IPS-15b (cell line): ENCODE data around the gene PLD6.

Experiments used
- H3K27me3 ChIP-seq: one replicate; pipeline ENCODE4 v1.6.1; 2013; ENCODE audit warnings: low read length; ENCODE audit not compliant: control insufficient read depth, insufficient read depth
- H3K36me3 ChIP-seq: one replicate; pipeline ENCODE4 v1.6.1; 2013; ENCODE audit warnings: low read length; ENCODE audit not compliant: control insufficient read depth, insufficient read depth
- H3K4me1 ChIP-seq: one replicate; pipeline ENCODE4 v1.6.1; 2013; ENCODE audit warnings: mild to moderate bottlenecking, low read length; ENCODE audit not compliant: control insufficient read depth, insufficient read depth
- H3K4me3 ChIP-seq: one replicate; pipeline ENCODE4 v1.5.1; 2013; ENCODE audit warnings: low read depth, low read length
- H3K9ac ChIP-seq: one replicate; pipeline ENCODE4 v1.6.1; 2013; ENCODE audit warnings: low read depth, mild to moderate bottlenecking, low read length
- H3K9me3 ChIP-seq: one replicate; pipeline ENCODE4 v1.6.1; 2013; ENCODE audit warnings: mild to moderate bottlenecking, low read length; ENCODE audit not compliant: control insufficient read depth, insufficient read depth

PLD6 gene

GRCh38 chr17:17224137-17224536, 18.0 kb upstream of the PLD6 start:
- H3K36me3 ChIP-seq: peaks cover 77% of the 10 kb centered on the region

DNA sequence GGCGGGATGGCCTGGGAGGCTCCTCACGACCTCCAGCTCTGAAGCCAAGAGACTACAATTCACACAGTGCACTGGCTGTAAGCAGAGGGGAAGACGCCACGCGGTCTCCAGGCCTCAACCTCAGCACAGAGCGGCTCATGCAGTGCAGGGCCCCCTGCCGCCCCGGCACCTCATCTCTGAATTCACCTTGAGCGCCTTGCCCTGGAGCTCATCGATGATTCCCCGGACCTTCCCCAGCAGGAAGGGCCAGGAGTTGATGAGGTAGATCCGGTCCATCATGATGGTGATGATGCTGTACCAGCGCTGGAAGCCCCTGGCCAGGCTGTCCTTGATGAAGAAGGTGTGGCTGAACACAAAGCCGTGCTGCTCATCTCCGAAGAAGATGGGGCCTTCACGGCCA, 17.6 kb upstream of the PLD6 start:
- no peaks in the 10 kb centered on the region for H3K4me1 ChIP-seq
- no peak overlapping the region for H3K9ac ChIP-seq
- H3K36me3 ChIP-seq: peaks cover 76% of the 10 kb centered on the region
- no peaks in the 10 kb centered on the region for H3K9me3 ChIP-seq
- no peaks in the 10 kb centered on the region for H3K27me3 ChIP-seq
- H3K4me3 ChIP-seq: no peak overlapping the region

More at GRCh38 chr17:17224137-17224536, 18.0 kb upstream of the PLD6 start:
- Histone ChIP-seq H3K27me3 (no peaks in the 10 kb centered on the region), H3K9me3 (no peaks in the 10 kb centered on the region), H3K9ac (no peak overlapping the region), H3K4me1 (no peaks in the 10 kb centered on the region), H3K4me3 (no peak overlapping the region)

GRCh38 chr17:17221329-17221728, 15.2 kb upstream of the PLD6 start:
- Histone ChIP-seq H3K4me1 (no peaks in the 10 kb centered on the region), H3K36me3 (peaks cover 72% of the 10 kb centered on the region), H3K9ac (peak overlapping the region; percentile 5), H3K27me3 (no peaks in the 10 kb centered on the region), H3K4me3 (no peak overlapping the region), H3K9me3 (no peaks in the 10 kb centered on the region)

GRCh38 chr17:17220529-17220928, 14.4 kb upstream of the PLD6 start:
- no peak overlapping the region for H3K4me3 ChIP-seq
- H3K9me3 ChIP-seq: no peaks in the 10 kb centered on the region
- H3K27me3 ChIP-seq: no peaks in the 10 kb centered on the region
- H3K4me1 ChIP-seq: no peaks in the 10 kb centered on the region
- H3K36me3 ChIP-seq: peaks cover 73% of the 10 kb centered on the region
- H3K9ac ChIP-seq: no peak overlapping the region

- Histone ChIP-seq H3K27me3 (no peaks in the 10 kb centered on the region), H3K4me1 (no peaks in the 10 kb centered on the region), H3K9ac (no peak overlapping the region), H3K4me3 (no peak overlapping the region), H3K9me3 (no peaks in the 10 kb centered on the region), H3K36me3 (peaks cover 70% of the 10 kb centered on the region)
These were observed 11.9 kb upstream of the PLD6 start for GRCh38 chr17:17217995-17218394.

GRCh38 chr17:17216776-17217175, 10.6 kb upstream of the PLD6 start:
- no peak overlapping the region for H3K9ac ChIP-seq
- no peak overlapping the region for H3K4me3 ChIP-seq
- H3K9me3 ChIP-seq: no peaks in the 10 kb centered on the region
- H3K27me3 ChIP-seq: no peaks in the 10 kb centered on the region
- H3K4me1 ChIP-seq: no peaks in the 10 kb centered on the region
- H3K36me3 ChIP-seq: peaks cover 63% of the 10 kb centered on the region

GRCh38 chr17:17216236-17216635, 10.1 kb upstream of the PLD6 start:
- H3K36me3 ChIP-seq: peaks cover 57% of the 10 kb centered on the region
- H3K9me3 ChIP-seq: no peaks in the 10 kb centered on the region

GRCh38 chr17:17215575-17215974, 9.4 kb upstream of the PLD6 start:
- peaks cover 51% of the 10 kb centered on the region for H3K36me3 ChIP-seq
- no peak overlapping the region for H3K9ac ChIP-seq

More at GRCh38 chr17:17216236-17216635, 10.1 kb upstream of the PLD6 start:
- Histone ChIP-seq H3K4me3 (no peak overlapping the region), H3K9ac (no peak overlapping the region), H3K4me1 (no peaks in the 10 kb centered on the region), H3K27me3 (no peaks in the 10 kb centered on the region)

DNA sequence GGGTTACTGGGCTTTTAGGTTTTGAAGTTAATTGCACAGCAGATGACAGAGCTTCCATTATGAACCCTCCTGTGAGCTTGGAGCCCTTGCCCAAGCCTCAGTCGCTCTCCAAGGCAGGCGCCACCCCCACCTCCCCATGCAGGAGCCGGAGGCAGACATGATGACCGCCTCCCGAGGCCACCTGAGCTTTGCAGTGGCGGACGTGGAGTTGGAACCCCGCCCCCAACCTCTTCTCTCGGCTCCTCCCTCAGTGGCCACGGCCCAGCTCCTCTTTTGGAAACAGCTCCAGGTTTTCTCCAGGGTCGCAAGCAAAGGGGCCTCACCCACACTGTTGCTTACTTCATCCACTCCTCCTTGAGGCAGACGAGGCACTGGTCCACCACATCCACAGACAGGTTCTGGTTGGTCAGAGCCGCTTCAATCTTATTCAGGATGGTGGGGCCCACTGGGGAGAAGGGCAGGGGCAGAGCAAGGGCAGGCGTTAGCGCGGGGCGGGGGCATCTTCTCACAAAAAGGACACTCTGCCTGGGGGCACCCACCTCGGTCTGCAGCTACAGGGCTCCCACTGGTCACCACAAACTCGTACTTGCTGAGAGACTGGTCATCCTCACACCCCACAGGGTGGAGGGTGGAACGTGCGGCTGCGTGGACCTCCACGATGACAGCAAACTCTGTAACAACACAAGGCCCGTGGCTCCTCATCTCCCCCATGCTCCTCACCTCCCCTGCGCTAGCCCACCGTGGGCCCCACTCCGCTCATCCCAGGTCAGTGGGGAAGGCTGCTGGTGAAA, 8.7 kb upstream of the PLD6 start:
- no peaks in the 10 kb centered on the region for H3K9me3 ChIP-seq
- no peak overlapping the region for H3K9ac ChIP-seq
- peaks cover 48% of the 10 kb centered on the region for H3K36me3 ChIP-seq
- no peak overlapping the region for H3K4me3 ChIP-seq
- no peaks in the 10 kb centered on the region for H3K4me1 ChIP-seq
- H3K27me3 ChIP-seq: no peaks in the 10 kb centered on the region

More at GRCh38 chr17:17215575-17215974, 9.4 kb upstream of the PLD6 start:
- Histone ChIP-seq H3K9me3 (no peaks in the 10 kb centered on the region), H3K4me1 (no peaks in the 10 kb centered on the region), H3K27me3 (no peaks in the 10 kb centered on the region), H3K4me3 (no peak overlapping the region)

DNA sequence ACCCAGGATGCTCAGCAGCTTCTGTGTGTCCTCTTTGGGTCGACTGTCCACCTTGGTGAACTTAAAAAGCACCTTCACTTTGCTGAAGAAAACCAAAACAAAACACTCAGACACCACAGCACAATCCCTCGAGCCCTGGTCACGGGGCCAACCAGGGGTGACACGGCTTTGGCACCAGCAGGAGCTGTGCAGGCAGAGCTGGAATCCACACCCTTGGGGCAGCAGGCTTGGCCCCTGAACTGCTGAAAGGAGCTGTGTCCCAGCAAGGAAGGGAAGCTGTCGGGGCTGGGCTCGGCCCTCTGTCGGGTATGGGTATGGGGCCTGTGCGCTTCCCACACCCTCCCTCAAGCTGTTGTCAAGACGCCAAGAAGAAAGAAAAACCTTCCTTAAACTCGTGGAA, 7.6 kb upstream of the PLD6 start:
- H3K9ac ChIP-seq: no peak overlapping the region
- H3K36me3 ChIP-seq: peaks cover 45% of the 10 kb centered on the region
- H3K27me3 ChIP-seq: no peaks in the 10 kb centered on the region
- H3K4me1 ChIP-seq: no peaks in the 10 kb centered on the region
- H3K4me3 ChIP-seq: no peak overlapping the region
- no peaks in the 10 kb centered on the region for H3K9me3 ChIP-seq

- Histone ChIP-seq H3K27me3 (no peaks in the 10 kb centered on the region), H3K36me3 (peaks cover 3% of the 10 kb centered on the region), H3K4me3 (no peak overlapping the region), H3K9me3 (no peaks in the 10 kb centered on the region), H3K4me1 (no peaks in the 10 kb centered on the region), H3K9ac (no peak overlapping the region)
These were observed 1.9 kb upstream of the PLD6 start for GRCh38 chr17:17207998-17208397.

DNA sequence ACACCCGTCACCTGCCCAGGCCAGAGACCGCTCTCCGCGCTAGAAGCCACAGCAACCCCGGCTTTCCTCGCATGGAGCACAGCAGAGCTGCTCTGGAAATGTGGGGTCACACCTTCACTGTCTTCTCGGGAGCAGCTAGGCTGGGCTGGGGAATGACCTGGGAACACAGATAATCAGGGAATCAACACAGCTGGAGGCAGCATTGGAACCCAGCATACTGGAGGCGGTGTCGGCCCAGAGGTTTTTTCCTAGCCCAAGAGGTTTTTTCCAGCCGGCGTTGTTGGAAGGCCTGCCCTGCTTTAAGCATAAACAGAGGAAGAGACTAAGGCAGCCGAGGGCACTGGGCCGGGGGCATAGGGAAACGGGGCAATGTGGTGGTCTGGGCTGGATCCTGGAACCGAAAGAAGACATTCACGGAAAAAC, 791 bp upstream of the PLD6 start:
- no peaks in the 10 kb centered on the region for H3K36me3 ChIP-seq
- H3K9ac ChIP-seq: no peak overlapping the region
- no peaks in the 10 kb centered on the region for H3K9me3 ChIP-seq
- H3K4me3 ChIP-seq: no peak overlapping the region
- no peaks in the 10 kb centered on the region for H3K27me3 ChIP-seq
- H3K4me1 ChIP-seq: no peaks in the 10 kb centered on the region
